AG09309 (cell line): ENCODE measurements around the gene OVOL2.

Experiments used
- DNase-seq: peaks from one replicate; pipeline ENCODE4 v3.0.0-alpha.2; 2010; ENCODE audit warnings: low read depth
- H3K4me3 ChIP-seq: 2 replicates; pipeline ENCODE4 v1.5.1; 2011; ENCODE audit warnings: mild to moderate bottlenecking, low read depth, low read length, moderate library complexity; ENCODE audit not compliant: control insufficient read depth
- CTCF ChIP-seq: IDR thresholded peaks from 2 replicates; pipeline ENCODE4 v1.5.1; 2011; ENCODE audit warnings: mild to moderate bottlenecking, low read depth, low read length, inconsistent platforms; ENCODE audit not compliant: insufficient read depth, control insufficient read depth; ENCODE audit errors: missing control alignments

The OVOL2 gene

GRCh38 chr20:18018100-18018499 is 39.6 kb downstream of the OVOL2 start:
- H3K4me3 ChIP-seq: no peak overlapping the region
- DNase-seq: no peak
- TF ChIP-seq CTCF: no peak

GRCh38 chr20:18016772-18017171 is 40.9 kb downstream of the OVOL2 start:
- no peak overlapping the region for H3K4me3 ChIP-seq
- no peak for DNase-seq
- TF ChIP-seq CTCF: no peak

- DNase-seq: no peak
- no peak for TF ChIP-seq CTCF
- no peak overlapping the region for H3K4me3 ChIP-seq
These were observed 43.3 kb downstream of the OVOL2 start for GRCh38 chr20:18014411-18014810.

- TF ChIP-seq CTCF: no peak
- no peak overlapping the region for H3K4me3 ChIP-seq
- no peak for DNase-seq
These were observed 44.8 kb downstream of the OVOL2 start for GRCh38 chr20:18012901-18013300.

GRCh38 chr20:18011951-18012645 is 45.6 kb downstream of the OVOL2 start:
- DNase-seq: no peak
- H3K4me3 ChIP-seq: no peak overlapping the region
- no peak for TF ChIP-seq CTCF

GRCh38 chr20:18011482-18011881 is 46.2 kb downstream of the OVOL2 start:
- H3K4me3 ChIP-seq: no peak overlapping the region
- TF ChIP-seq CTCF: no peak
- no peak for DNase-seq
